PC-3 (cell line): ENCODE data around the gene ACAN.

Source experiments
- CTCF ChIP-seq: fragments of 300-600 bp; sonication (generic); conservative IDR thresholded peaks from 2 replicates; pipeline ENCODE4 v1.5.1; 2017; ENCODE audit warnings: antibody characterized with exemption, low read depth, mild to moderate bottlenecking, low read length
- EZH2 ChIP-seq: fragments of 300-600 bp; sonication (generic); IDR thresholded peaks from one replicate; pipeline ENCODE4 v1.6.1; 2017; ENCODE audit warnings: antibody characterized with exemption, mild to moderate bottlenecking, low read length; ENCODE audit not compliant: unreplicated experiment

- TF ChIP-seq CTCF (no peak), EZH2 (no peak)
Measured at GRCh38 chr15:88792342-88793282, 10.6 kb upstream of the ACAN start.
